Dedifferentiated amniotic fluid mesenchymal stem cell (primary cell): ENCODE results near the gene AFF3.
"Not testable (repeated sequence)": the region's sequence is repeated elsewhere in the genome, so short reads cannot be mapped to it uniquely, and the experiment has no call there.

Experiments used
- DNase-seq: peaks from one replicate; pipeline ENCODE4 v3.0.0-alpha.2; 2016; ENCODE audit errors: extremely low spot score

AFF3 gene

GRCh38 chr2:100106460-100106859 is 35.9 kb downstream of the AFF3 start:
- no peak for DNase-seq

DNA sequence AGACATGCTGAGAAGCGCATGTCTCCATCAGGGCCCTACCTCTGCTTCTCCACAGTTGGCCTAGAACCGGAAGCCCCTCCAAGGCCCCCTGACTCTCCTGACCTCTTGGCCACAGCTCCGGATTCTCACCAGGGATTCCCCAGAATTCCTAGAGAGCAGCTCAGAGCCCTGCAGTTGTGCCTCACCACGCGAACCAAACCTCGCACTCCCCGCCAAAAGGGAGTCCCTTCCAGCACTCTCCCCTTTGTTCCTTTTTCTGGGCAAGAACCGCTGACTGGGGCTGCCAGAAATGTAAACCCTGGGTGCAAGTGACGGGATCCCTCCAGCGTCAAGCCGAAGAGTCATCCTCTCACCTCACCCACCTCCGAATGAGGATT is 36.7 kb downstream of the AFF3 start:
- no peak for DNase-seq

- no peak for DNase-seq
Measured at GRCh38 chr2:100104718-100105677, 37.4 kb downstream of the AFF3 start.

DNA sequence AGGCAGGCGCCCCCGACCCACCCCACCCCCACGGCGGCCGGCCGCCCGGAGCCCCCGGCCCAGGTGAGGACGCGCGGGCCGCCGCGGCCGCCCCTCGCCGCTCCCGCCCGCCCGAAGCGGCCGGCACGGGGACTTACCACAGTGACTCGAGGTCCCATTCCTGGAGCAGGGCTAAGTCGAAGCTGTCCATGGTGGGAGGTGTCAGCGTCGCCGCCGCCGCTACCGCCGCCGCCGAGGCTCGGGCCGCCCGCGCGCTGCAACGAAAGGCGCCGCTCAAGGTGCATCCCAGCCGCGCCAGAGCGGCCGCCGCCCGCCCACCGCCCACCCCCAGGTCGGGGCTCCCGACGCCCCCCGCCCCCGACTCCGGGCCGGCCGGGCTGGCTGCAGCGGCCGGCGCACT is 38.1 kb downstream of the AFF3 start:
- DNase-seq = not testable (repeated sequence)

DNA sequence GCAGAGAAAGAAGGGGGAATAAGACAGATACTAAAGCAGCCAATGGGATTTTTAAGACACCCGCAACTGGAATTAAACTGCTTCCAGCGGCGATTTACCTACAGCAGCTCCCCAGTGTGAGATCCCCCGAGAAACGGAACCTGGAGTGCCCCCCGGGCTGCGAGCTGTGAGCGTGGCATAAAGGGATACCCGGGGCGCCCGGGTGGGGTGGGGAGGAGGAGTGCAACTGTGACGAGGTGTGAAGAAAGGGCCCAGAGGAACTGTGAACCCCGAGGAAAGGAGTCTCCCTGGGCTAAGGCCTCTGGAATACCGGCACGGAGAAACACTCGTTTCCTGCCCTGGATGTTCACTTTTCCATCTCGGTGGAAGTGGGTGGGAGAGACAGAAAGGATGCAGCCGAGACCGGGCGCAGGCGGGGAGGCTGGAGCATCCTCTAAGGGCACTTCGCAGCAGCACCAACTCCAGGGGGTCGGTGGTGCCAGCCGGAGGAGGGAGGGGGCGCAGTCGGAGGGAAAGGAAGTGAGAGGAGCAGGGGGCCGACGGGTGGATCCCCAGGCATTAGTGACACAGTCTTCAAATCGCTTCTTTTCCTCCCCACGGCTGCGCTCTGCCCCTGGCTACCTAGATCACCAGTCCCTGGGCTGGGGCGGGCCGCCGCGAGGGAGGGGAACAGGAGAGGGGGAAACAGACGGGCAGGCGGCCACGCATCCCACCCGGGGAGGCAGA is 38.7 kb downstream of the AFF3 start:
- DNase-seq = not testable (repeated sequence)

DNA sequence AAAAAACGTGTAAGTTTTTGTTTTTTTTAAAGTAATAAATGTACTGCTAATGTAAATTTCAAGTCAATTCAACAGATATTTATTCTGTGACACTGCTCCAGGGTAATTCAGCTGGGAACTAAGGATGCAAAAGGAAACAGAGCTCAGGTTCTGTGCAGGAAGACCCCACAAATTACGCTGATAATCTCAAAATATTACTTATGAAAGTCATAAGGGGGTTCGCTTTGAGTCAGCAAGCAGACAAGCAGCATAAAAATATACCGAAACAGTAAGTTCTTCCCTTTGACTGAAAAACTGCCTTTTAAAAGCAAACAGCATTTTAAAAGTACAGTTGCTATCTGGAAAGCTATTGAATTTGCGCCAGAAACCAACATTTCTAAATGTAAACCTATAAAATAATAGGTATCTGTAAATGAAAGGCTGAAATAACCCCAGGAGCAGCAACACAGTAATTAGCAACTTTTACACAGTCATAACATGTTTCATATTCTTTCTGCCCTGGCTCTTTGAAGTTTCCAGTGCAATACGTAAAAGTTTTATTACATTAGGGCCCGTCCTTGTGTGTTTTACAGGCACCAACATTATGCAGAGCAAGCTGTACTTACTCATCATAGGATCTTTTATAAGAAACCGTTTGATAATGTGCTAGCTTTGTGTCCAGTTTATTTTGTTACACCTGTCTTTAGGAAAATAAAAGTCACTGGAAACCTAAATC is 39.8 kb downstream of the AFF3 start:
- DNase-seq = not testable (repeated sequence)

- not testable (repeated sequence) for DNase-seq
Measured at GRCh38 chr2:100098855-100099254, 43.5 kb downstream of the AFF3 start.

DNA sequence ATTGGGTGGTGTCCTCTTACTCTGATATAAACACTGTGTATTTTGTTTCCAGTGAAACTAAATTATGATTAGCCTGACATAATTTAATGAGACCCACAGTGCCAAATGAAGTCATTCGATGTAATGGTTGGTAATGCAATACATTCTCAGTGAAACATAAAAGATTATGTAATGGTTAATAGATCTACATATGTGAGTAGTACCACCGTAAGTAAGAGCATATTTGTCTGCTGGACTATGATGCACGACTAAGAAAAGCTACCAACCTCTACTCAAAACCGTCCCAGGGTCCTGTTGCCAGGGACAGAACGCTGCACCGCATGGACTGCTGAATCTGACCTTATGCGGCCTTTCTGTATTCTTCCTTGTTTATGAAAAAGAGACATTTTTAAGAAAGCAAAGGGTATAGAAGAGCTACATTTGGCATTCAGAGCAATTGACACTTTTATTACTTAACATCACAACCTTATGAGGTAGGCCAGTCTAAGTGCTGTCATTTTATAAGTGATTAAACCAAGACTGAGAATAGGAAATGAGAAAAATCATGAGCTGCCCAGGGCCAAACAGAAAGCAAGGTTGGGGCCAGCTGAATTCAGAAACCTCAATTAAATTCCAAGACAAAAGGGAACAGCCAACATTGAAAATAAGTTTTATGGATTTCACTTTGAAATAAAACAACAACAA is 44.6 kb downstream of the AFF3 start:
- not testable (repeated sequence) for DNase-seq

DNA sequence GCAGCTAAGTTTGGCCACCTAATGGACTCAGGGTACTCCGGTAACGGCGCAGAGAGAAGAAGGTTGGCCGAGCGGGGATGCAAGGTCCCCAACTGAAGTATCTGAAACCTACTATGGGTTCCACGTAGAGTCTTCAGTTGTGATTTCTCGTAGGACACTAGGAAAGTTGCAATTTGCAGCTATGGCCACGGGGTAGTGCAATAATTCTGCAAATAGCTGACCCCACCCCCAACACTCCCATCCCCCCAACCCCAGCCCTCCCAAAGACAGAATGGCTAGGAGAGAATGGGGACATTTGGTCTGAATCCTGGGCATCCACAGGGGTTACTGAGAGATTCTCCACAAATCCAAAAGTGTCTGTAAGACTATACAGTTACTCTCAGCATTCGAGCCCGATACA is 46.5 kb downstream of the AFF3 start:
- DNase-seq = not testable (repeated sequence)

- not testable (repeated sequence) for DNase-seq
Measured at GRCh38 chr2:100091807-100092206, 50.6 kb downstream of the AFF3 start.

DNA sequence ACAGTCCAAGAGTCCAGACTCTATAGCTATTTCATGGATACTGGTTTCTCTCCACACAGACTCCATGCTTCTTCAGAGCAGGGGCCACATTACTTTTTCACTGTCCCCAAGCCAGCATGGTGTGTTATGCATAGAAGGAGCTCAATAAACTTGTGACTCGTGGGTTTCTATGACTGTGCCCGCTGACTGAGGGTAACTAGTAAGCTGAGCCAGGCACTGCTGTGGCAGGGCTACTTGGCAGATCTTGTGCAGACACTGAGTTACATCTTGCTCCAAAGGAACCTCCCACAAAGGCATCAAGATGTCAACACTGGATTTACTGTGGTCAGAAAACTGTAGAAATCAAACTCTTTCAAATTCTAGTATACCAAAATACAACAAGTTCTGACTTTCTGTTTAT is 56.6 kb downstream of the AFF3 start:
- DNase-seq = not testable (repeated sequence)

GRCh38 chr2:100083421-100084216 is 58.8 kb downstream of the AFF3 start:
- peak; percentile 14 for DNase-seq

DNA sequence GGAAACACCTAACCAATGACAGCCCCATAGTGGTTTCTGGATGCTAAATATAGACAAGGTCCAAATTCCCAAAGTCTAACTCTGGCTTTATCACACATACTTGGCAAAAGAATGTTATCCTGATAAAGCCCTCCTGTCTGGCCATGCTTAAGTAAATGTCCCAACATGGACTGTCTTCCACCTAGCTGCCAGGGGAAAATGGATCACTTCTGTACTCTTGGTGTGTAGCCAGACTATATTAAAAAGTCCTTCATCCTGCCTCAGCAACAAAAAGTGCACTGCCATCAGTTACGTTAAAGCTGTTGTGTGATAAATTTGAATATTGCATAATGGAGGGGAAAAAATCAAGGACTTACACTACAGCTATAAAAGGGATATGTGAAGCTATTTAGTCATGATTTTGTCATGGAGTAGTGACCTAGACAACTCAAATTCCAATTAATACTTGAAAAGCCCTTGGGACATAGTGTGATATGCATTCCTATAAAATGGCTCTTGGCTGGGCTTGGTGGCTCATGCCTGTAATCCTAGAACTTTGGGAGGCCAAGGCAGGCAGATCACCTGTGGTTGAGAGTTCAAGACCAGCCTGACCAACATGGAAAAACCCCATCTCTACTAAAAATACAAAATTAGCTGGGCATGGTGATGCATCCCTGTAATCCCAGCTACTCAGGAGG is 60.0 kb downstream of the AFF3 start:
- peak; percentile 4 for DNase-seq

DNA sequence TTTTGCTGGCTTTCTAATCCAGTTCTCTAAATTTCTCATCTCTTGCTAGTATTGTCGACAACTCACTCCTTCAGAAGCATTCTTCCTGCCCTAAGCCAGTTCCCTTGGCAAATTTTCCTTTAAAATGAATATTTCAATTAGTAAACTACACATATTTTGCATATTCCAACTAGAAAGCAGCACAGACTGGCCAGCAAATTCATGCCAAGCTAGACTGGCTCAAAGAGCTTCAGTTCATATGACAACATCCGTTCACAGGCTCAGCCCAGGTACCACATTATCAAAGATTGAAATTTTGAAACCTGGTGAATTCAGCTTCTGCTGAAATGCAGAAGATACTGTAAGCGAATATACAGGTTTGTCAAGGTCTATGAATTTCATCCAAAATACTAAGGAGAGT is 64.5 kb downstream of the AFF3 start:
- peak; percentile 13 for DNase-seq

DNA sequence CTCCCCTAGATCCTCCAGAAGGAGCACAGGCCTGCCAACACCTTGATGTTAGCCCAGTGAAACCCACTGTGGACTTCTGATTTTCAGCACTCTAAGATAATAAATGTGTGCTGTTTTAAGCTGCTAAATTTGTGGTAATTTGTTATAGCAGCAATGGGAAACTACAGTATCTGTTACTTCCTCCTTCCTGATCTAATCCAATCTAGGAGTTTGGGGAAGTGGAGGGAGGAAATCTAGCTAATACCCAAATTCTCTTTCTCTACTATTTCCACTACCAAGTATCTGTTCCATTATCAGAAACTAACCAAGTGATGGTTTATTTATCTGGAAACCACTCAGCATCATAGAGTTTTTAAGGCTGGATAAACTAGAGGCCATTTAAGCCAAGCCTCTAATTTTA is 64.9 kb downstream of the AFF3 start:
- DNase-seq = no peak

DNA sequence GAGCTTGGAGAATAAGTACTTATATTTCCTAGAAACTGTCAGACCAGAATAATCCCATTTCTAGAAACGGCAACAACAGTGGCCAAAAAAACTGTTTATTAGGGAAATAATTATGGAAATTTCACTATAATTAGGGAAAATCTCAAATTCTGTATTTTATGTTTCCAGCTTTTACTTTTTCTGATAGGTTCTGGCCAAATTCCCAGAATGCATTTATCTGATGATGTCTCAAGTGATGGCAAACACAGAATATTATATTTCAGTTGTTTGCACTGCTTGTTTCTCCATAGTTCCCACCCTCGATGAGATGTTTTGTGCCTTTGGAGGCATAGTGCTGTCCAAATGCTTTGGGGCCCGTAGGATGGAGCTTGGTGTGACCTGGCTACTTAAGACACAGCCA is 66.9 kb downstream of the AFF3 start:
- no peak for DNase-seq

DNA sequence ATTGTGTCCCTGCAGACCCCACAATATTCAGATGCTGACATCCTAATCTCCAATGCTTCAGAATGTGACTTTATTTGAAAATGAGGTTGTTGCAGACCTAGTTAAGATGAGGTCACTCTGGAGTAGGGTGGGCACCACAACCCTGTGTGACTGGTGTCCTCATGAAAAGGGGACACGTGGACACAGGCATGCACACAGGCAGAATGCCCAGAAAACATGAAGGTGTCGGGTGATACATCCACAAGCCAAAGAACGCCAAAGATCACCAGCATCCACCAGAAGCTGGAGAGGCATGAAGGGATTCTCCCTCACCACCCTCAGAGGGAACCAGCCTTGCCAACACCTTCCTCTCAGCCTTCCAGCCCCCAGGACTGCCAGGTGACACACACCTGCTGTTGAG is 69.3 kb downstream of the AFF3 start:
- no peak for DNase-seq

DNA sequence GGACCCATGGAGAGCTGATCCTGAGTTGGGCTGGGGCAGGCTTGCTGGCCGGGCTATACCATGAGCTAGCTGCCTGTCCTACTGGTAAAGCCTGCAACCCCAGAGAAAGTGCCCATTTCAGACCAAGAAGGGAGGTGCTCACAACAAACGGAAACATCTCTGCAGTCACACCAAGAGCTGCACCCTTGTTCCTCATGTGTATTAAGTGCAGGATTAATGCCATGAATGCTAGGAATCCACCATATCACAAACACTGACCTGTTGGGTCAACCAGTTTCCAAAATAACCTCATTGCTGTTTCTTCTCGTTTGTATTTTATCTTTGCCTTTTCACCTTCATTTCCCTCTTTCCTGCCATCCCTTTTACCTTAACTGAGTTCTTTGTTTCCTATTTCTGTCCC is 69.9 kb downstream of the AFF3 start:
- DNase-seq = no peak

DNA sequence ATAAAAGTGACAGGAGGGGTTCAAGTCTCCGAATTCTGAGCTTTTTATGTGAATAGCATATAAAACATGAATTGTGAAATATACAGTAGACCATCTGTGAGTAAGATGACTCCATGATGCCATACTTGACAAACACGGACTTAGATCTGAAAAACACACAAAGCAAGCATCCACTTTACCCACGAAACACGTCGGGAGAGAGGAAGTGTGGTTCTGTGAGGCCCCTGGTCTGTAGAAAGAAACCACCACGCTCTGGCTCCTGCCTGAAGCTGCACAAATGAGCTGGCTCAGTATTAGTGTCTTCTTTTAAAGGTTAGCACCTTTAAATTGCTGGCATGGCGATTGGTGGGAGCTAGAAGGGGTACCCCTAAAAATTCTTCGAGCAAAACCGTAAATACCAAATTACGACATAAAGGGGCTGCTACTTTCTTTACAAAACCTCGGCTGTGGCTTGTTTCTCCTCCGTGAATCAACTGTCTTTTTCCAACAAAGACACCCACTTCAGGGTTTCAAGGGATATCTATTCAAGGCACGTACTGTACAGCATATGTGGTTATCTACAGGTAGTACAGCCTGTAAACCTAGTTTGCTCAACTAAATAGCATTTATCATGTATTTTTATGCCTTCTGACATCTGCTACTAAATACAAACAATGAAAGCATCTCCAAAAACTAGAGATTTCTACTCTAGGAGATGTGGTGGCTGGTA is 70.9 kb downstream of the AFF3 start:
- DNase-seq = no peak

- DNase-seq = no peak
Measured at GRCh38 chr2:100070078-100070477, 72.3 kb downstream of the AFF3 start.
